GM19324 (cell line): Measurements from ENCODE around the gene ESRRA.

Experiments used
- ATAC-seq: cut with Tn5 transposase; IDR thresholded peaks from one replicate; pipeline ENCODE4 v1.9.1; 2021; ENCODE audit warnings: mild to moderate bottlenecking, moderate library complexity; ENCODE audit not compliant: unreplicated experiment, low FRiP score

Gene ESRRA

DNA sequence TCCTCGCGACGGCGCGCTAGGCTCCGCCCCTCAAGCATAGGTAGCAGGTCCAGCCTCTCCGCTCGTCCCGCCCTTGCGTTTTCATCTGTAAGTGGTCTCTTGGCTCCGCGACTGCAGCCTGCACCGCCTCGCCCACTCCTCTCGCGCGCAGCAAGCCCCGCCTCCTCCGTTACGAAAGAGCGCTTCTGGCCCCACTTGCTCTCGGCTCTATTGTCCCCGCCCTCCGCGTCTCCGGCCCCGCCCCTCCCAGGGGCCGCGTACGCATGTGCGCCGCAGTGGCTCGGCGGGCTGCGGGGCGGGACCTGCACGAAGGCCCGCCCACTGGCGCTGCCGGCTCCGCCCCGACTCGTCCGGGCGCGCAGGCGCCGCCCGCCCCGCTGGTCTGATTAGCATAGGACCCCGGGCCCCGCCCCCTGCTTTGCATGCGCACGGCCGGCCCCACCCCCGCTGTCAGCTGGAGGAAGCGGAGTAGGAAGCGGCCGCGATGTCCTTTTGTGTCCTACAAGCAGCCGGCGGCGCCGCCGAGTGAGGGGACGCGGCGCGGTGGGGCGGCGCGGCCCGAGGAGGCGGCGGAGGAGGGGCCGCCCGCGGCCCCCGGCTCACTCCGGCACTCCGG, at the start of gene ESRRA:
ESRRA (plus strand) TSS at position 450 of the 616 bp plus-strand sequence. CDS start 1,656 bp downstream, outside the sequence.
- peak; percentile 84 for ATAC-seq

DNA sequence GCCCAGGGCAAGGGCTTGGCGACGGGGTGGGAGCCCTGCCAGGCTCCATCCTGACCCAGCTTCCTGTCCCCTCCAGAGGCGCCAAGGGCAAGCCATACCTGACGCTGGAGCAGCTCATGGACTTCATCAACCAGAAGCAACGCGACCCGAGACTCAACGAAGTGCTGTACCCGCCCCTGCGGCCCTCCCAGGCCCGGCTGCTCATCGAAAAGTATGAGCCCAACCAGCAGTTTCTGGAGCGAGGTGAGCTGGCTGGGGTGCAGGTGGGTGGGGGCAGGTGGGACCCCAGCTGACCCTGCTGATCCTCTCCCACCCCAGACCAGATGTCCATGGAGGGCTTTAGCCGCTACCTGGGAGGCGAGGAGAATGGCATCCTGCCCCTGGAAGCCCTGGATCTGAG, 49.0 kb upstream of the ESRRA start:
- no peak for ATAC-seq

DNA sequence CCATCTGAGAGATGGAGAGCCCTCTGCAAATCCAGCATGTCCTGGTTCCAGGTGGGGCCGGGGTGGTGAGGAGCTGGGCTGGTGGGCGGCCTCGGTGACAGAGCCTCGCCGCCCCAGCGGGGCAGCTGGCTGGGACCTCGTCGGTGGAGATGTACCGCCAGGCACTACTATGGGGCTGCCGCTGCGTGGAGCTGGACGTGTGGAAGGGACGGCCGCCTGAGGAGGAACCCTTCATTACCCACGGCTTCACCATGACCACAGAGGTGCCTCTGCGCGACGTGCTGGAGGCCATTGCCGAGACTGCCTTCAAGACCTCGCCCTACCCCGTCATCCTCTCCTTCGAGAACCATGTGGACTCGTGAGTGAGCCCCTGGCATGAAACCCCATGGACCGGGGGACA, 47.0 kb upstream of the ESRRA start:
- ATAC-seq = no peak

DNA sequence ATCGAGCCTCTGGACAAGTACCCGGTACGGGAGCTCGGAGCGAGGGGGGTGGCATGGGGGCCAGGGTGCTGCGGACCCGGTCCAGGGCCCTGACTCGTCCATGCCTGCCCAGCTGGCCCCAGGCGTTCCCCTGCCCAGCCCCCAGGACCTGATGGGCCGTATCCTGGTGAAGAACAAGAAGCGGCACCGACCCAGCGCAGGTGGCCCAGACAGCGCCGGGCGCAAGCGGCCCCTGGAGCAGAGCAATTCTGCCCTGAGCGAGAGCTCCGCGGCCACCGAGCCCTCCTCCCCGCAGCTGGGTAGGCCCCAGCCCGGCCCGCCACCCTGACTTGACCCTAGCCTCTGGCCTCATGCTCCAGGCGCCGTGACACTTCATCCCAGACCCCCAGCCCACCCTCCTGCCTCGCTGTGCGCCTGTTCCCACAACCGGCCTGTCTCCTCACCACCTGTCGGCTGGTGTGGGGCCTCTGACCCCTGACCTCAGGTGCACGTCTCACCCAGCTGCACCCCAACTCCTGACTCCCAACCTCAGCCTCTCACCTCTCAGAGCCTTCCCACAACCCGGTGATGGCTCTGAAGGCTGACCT, 46.3 kb upstream of the ESRRA start:
- ATAC-seq = no peak

DNA sequence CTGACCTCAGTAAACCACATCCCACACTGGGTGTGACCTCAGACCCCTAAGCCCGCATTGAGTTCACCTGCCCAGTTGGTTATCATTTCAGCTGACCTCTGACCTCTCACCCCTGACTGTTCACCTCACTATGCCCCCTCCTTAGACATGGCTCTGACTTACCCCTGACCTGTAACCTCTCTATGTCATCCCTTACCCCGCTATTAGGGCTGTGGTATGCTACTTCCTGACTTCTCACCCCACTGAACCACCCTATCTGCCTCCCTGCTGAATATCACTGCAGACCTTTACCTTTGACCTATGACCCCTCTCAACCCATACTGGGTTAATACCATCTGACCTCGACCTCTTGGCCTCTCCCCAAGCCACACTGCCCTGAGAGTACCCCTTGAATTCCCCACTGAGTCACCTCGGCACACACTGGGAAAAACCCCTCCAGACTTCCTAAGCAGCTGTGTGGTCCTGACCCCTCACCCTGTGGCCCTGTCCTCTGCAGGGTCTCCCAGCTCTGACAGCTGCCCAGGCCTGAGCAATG, 45.7 kb upstream of the ESRRA start:
- ATAC-seq = no peak

DNA sequence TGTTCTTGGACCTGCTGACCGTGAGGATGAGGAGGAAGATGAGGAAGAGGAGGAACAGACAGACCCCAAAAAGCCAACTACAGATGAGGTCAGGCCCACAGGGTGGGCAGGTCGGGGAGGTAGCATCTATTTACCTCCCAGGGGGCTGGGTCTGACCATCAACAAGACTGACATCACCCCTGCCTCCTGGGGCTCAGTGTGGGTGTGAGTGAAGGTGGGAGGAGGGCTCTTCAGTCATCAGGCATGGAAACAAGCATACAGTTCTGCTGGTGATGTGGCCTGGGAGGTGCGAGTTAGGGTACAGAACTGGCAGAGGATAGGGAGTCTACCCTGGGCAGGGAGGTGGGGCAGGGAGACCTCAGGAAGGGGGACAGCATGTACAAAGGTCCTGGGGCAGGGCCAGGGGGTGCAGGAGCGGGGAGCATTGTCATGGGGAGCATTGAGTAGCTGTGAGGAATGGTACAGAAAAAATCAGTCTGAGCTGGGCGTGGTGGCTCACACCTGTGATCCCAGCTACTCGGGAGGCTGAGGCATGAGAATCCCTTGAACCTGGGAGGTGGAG, 45.1 kb upstream of the ESRRA start:
- ATAC-seq = no peak

DNA sequence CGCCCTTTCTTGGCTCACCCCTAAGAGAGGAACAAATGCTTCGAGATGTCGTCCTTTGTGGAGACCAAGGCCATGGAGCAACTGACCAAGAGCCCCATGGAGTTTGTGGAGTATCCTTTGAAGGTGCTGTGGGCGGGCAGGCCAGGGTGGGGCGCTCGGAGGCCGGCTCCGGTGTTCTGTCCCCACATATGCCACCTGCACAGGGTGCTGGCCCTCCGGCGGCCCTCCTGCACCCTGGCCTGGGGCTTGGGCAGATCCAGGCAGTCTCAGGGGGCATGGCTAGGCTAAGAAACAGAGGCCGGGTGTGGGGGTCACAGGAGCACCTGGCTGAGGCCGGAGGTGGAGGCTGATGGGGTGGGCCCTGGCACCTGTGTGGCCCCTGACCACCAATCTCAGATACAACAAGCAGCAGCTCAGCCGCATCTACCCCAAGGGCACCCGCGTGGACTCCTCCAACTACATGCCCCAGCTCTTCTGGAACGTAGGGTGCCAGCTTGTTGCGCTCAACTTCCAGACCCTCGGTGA, 43.7 kb upstream of the ESRRA start:
- no peak for ATAC-seq

DNA sequence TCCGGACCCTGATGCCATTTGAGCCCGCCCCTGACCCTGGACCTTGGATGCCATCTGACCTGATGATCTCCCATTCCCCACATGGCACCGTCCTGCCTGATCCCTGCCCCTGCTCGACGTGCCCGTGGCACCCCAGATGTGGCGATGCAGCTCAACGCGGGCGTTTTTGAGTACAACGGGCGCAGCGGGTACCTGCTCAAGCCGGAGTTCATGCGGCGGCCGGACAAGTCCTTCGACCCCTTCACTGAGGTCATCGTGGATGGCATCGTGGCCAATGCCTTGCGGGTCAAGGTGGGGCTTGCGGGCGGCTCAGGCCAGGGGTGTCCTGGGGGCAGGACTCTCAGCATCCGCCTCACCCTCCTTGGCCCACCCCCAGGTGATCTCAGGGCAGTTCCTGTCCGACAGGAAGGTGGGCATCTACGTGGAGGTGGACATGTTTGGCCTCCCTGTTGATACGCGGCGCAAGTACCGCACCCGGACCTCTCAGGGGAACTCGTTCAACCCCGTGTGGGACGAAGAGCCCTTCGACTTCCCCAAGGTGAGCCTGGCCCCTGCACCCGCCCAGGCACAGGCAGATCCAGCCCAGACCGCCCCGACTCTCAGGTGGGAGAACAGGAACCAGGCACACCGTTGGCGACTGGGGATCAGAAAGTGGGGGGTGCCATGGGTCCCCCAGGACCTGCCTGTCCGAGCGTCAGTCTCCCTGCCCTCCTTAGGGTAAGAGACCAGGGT, 42.9 kb upstream of the ESRRA start:
- ATAC-seq = no peak

DNA sequence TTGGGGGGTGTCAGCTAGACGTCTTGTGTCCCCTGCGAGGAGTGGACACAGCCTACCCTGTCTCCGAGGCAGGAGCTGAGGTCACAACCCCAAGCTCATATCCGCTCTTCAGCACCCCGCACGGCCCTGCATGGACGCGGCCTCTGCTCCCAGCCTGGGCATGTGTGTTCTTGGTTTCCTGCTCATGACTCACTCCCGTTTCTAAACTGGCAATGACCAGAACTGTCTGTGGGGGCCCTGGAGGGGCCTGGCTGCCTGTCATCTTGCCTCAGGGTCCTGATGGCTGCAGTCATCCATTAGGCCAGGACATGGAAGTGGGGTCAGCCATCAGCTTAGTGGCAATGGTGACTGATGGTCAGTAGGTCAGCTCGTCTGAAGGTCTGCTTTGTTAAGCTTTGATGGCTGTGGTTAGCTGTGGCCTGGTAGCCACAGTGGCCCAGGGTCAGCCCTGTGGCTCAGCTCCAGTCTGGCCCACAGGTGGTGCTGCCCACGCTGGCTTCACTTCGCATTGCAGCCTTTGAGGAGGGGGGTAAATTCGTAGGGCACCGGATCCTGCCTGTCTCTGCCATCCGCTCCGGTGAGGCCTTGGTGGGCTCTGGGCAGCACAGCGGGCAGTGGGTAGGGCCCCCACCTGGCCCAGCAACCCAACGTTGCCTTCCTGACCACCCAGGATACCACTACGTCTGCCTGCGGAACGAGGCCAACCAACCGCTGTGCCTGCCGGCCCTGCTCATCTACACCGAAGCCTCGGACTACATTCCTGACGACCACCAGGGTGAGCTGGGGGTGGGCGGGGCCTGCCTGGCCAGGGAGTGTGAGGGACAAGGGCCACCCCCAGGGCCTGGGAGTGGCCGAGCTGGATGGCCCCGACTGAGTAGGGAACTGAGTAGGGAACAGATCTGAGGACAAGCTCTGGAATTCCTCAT, 42.0 kb upstream of the ESRRA start:
- ATAC-seq = no peak

DNA sequence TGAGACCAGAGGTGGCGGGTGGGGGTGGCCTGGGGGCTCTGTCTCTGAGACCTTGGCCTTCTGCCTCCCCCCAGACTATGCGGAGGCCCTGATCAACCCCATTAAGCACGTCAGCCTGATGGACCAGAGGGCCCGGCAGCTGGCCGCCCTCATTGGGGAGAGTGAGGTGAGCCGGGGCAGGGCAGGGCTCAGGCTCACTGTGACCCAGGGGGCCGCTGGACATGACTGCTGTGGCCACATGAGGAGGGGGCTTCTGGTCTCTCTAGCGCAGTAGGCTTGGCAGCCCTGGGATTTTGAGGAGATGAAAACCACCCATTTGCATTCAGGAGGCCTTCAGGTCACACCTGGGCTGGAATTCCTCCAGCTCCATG, 41.4 kb upstream of the ESRRA start:
- no peak for ATAC-seq

DNA sequence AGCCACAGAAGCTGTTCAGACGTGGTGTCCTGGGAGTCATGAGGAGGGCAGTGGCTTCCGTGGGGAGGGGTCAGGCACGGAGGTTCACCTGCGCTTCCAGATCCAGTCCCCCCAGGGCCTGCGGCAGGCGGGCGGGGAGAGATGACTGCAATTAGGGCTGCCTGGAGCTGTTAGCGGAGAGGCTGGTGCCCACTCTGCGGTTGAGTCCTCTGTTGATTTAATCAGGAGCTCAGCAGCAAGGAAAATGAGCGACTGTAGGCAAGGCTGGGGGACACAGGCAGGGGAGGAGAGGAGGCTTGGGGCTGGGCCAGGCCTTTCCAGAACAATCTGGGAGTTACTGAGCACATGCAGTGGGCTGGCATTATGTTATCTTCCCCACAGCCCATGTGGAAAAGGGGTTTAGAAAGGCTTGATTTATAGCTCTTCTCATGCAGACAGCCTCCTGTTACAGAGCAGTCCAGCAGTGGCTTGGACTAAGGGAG, 40.9 kb upstream of the ESRRA start:
- ATAC-seq = no peak

DNA sequence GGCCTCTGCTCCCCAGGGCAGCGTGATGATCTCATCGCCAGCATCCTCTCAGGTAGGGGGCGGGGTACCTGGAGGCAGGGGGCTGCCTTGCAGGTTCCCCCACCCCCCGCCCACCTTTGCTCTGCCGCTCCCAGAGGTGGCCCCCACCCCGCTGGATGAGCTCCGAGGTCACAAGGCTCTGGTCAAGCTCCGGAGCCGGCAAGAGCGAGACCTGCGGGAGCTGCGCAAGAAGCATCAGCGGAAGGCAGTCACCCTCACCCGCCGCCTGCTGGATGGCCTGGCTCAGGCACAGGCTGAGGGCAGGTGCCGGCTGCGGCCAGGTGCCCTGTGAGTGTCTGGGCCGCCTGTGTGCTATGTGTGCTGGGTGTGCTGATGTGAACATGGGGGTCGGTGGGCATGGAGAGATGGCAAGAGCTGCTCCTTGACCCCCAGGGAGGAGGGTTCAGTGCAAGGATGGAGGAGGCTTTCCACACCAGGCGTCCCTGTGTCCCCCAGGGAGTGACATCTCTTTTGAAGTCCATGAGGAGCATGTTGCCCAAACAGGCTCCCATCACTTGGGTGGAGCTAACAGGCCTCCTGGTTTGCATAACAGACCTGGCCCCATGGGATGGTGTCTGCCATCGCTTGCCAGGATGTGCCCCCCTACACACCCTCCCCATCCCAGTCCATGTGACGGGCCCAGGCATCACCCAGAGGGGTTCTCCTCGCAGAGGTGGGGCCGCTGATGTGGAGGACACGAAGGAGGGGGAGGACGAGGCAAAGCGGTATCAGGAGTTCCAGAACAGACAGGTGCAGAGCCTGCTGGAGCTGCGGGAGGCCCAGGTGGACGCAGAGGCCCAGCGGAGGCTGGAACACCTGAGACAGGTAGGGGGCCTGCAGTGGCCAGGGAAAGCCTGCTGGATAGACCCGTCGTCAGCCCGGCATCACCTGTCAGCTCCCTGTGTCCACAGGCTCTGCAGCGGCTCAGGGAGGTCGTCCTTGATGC, 39.9 kb upstream of the ESRRA start:
- ATAC-seq = no peak

DNA sequence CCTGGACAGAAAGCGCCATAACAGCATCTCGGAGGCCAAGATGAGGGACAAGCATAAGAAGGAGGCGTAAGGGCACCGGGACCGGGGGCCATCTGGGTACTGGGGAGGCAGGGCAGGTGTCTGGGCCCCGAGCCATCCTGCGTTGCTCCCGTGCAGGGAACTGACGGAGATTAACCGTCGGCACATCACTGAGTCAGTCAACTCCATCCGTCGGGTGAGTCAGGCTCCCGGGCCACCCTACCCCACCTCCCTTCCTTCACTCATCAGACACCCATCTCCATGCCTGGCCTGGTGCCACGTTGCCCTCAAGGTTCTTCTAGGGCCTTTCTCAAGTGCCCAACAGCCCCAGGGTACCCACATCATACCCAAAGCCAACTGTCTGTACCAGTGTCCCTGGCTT, 39.0 kb upstream of the ESRRA start:
- no peak for ATAC-seq

DNA sequence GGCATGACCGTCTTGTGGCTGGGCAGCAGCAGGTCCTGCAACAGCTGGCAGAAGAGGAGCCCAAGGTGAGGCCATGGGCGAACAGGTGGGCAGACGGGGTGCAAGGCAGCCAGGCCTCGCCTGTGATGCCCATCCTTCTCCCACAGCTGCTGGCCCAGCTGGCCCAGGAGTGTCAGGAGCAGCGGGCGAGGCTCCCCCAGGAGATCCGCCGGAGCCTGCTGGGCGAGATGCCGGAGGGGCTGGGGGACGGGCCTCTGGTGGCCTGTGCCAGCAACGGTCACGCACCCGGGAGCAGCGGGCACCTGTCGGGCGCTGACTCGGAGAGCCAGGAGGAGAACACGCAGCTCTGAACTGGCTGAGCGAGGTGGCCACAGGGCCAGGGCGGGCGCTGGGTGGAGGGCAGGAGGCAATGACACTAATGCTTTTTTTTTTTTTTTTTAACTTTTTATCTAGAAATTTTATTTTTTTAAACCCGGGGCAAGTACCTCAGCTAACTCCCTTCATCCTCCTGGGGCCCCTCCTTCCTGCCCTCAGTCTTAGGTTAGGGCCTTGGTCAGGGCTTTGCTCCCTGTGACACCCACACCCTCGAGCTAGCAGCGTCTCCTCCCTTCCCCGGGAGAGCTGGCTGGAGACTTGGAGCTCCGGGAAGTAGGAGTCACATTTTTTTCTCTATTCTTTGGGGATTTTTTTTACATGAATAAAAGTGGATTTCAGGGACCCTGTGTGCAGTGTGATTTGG, 37.9 kb upstream of the ESRRA start:
- ATAC-seq = no peak

DNA sequence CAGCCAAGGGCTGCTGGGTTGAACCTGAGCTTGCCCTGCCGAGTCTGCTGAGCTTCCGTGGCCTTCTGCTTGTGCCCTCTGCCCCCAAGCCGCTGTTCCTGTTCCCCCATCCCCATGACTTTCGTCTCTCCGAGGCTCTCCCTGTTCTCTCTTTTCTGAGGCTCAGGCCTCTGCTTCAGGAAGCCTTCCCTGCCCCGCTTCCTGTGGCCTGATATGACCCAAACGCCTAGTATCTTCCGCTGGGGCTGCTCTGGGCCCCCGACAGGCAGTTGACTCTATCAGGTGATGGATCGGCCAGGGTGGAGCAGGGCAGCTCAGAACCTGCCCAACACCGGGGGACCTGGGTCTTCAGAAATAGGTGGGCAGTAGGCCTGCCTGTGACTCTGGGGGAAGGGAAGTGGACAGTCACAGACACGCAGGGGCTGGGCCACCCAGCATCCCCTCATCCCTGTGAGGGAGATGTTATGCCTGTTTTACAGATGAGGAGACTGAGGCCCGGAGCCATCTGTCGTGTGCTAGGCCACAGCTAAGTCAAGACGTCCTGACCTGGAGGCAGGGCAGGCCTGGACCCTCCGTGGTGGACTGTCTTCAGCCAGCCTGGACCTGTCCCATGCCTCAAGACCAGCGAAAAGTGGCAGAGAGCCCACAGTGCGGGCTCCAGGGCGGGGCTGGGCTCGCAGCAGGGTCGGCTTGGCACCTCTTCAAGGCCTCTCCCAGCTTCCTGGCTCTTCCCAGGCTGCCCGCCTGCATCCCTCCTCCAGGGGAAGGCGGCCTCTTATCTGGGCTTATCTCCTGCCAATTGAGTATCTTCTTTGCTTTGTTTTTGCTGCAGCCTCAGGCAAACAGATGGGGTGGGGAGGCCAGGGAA, 37.1 kb upstream of the ESRRA start:
- no peak for ATAC-seq

DNA sequence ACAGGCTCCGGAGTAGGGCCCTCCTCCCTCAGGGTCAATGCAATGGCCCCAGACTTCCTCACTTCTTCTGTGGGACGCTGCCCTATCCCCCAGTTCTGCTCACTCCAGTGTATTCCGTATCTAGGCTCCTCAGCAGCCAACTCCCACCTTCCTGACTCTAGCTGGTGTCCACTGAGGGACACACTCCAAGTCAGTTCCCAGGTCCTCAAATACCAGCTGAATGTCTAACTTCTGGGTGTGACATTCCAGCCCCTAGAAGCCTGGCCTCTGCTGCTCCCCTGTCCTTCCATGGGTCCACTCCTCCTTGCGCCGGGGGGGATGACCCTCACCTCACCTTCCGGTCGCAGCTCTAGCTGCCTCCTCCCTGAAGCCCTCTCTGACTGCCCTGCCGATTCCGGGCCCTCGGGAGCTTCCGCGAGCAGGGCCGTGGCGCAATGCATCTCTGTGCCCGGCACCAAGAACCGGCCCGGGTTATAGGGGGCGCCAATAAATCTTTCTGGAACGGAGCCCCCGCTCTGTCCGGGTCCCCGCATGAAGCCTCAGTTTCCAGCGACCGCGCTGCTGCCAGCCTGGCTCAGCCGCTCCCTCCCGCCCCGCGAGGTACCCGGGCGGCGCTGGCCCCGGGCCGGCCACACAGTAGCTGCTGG, 36.3 kb upstream of the ESRRA start:
- ATAC-seq = peak; percentile 18
